HCT116 (cell line): ENCODE data around the gene ATF7IP. TPM values are rescaled to one million over a fixed set of nuclear protein-coding genes. Genes with fewer than 3 reads are reported as not detected.

ENCODE experiments used
- ATAC-seq: fragments of 200-7000 bp; cut with Tn5 transposase; 2 replicates; pipeline ENCODE4 v1.9.1; 2020; ENCODE audit warnings: mild to moderate bottlenecking, moderate library complexity
- BruUV-seq: library from RNA; stranded (reverse); fragments of 400-500 nt; replicated peaks from 2 replicates; lab custom pipeline; 2021; lab: Mats Ljungman, UMichigan
- CTCF ChIA-PET: fragments of 300-600 bp; sonication (Branson Sonifier 250); formaldehyde crosslinking; loops from one replicate; lab custom pipeline; 2021; ENCODE audit warnings: antibody characterized with exemption; lab: Charles Lee
- POLR2A ChIA-PET: fragments of 300-600, 350-600 bp; sonication (Branson Sonifier 250); formaldehyde crosslinking; loops from one replicate; lab custom pipeline; 2021; ENCODE audit warnings: antibody characterized with exemption; lab: Charles Lee
- RAD21 ChIA-PET, 2 experiments: fragments of 300-600 bp; sonication (Branson Sonifier 250); formaldehyde crosslinking; loops; one replicate each; lab custom pipeline; 2023; ENCODE audit warnings: low total read pairs in 2 of 2; ENCODE audit not compliant: uncharacterized antibody in 2 of 2, unreplicated experiment in 2 of 2, low non-redundant PET in 1 of 2; lab: Charles Lee
- DNase-seq: peaks from one replicate; pipeline ENCODE4 v3.0.0-alpha.2; 2010; ENCODE audit warnings: low read depth, low spot score
- H2AFZ ChIP-seq: fragments of 200-600 bp; shearing (Covaris generic), sonication (generic); 2 replicates; pipeline ENCODE4 v1.6.1; 2017; ENCODE audit warnings: low read depth, mixed run types, mixed read lengths, antibody characterized with exemption, low read length; ENCODE audit not compliant: poor library complexity, severe bottlenecking
- H3K27ac ChIP-seq: 2 replicates; pipeline ENCODE4 v1.5.1; 2012; ENCODE audit warnings: low read depth, low read length
- H3K27me3 ChIP-seq: fragments of 200-600 bp; sonication (generic); 2 replicates; pipeline ENCODE4 v1.6.1; 2016; ENCODE audit warnings: mixed run types, low read length, mixed read lengths; ENCODE audit not compliant: insufficient read depth
- H3K36me3 ChIP-seq, 2 experiments: fragments of 200-500 bp in 1 of 2; fragments of 200-600 bp in 1 of 2; sonication (Bioruptor generic) in 1 of 2; sonication (generic) in 1 of 2; 2 replicates each; pipeline versions ENCODE4 v1.5.1 to v1.6.1; 2014 to 2016; ENCODE audit warnings: low read length in 2 of 2, inconsistent platforms in 1 of 2, mixed read lengths in 1 of 2, mixed run types in 1 of 2; ENCODE audit not compliant: insufficient read depth in 2 of 2, control insufficient read depth in 1 of 2
- H3K4me1 ChIP-seq, 2 experiments: fragments of 200-600 bp in 1 of 2; sonication (generic) in 1 of 2; 2 replicates each; pipeline versions ENCODE4 v1.5.1 to v1.6.1; 2012 to 2017; ENCODE audit warnings: low read length in 2 of 2, inconsistent platforms in 1 of 2, mild to moderate bottlenecking in 1 of 2, mixed read lengths in 1 of 2, mixed run types in 1 of 2, moderate library complexity in 1 of 2; ENCODE audit not compliant: insufficient read depth in 2 of 2, control insufficient read depth in 1 of 2
- H3K4me2 ChIP-seq: fragments of 200-600 bp; sonication (generic); 2 replicates; pipeline ENCODE4 v1.6.1; 2017; ENCODE audit warnings: mixed run types, low read length, mixed read lengths
- H3K4me3 ChIP-seq, 2 experiments: fragments of 200-600 bp in 1 of 2; sonication (generic) in 1 of 2; replicated peaks in 1 of 2; 2 replicates each; pipeline ENCODE4 v1.5.1; 2011 to 2016; ENCODE audit warnings: low read length in 2 of 2, control low read depth in 1 of 2, low read depth in 1 of 2, mild to moderate bottlenecking in 1 of 2, mixed read lengths in 1 of 2, mixed run types in 1 of 2
- H3K79me2 ChIP-seq: fragments of 200-600 bp; sonication (generic); 2 replicates; pipeline ENCODE4 v1.6.1; 2017; ENCODE audit warnings: mild to moderate bottlenecking, mixed run types, low read length, moderate library complexity, mixed read lengths; ENCODE audit not compliant: insufficient read depth
- H3K9ac ChIP-seq: fragments of 200-600 bp; sonication (generic); 2 replicates; pipeline ENCODE4 v1.6.1; 2016; ENCODE audit warnings: low read length, mixed read lengths
- H3K9me2 ChIP-seq: fragments of 200-600 bp; sonication (generic), shearing (Covaris generic); 2 replicates; pipeline ENCODE4 v1.6.1; 2017; ENCODE audit warnings: mixed run types, mild to moderate bottlenecking, moderate library complexity; ENCODE audit not compliant: insufficient read depth
- H3K9me3 ChIP-seq, 2 experiments: fragments of 200-500 bp in 1 of 2; fragments of 200-600 bp in 1 of 2; sonication (Bioruptor generic) in 1 of 2; sonication (generic) in 1 of 2; 2 replicates each; pipeline ENCODE4 v1.6.1; 2014 to 2017; ENCODE audit warnings: low read length in 2 of 2, mixed read lengths in 2 of 2, inconsistent platforms in 1 of 2, low read depth in 1 of 2, mild to moderate bottlenecking in 1 of 2, mixed run types in 1 of 2, moderate library complexity in 1 of 2; ENCODE audit not compliant: control insufficient read depth in 1 of 2, insufficient read depth in 1 of 2
- H4K20me1 ChIP-seq: fragments of 200-600 bp; sonication (generic), shearing (Covaris generic); 2 replicates; pipeline ENCODE4 v1.6.1; 2017; ENCODE audit warnings: mixed run types, mild to moderate bottlenecking, moderate library complexity; ENCODE audit not compliant: insufficient read depth
- CBX3 ChIP-seq: IDR thresholded peaks from 2 replicates; pipeline ENCODE4 v1.6.1; 2012; ENCODE audit warnings: low read depth
- CEBPB ChIP-seq: IDR thresholded peaks from 2 replicates; pipeline ENCODE4 v1.6.1; 2012; ENCODE audit warnings: low read depth
- EGR1 ChIP-seq: IDR thresholded peaks from 2 replicates; pipeline ENCODE4 v1.6.1; 2012; ENCODE audit warnings: low read depth
- ELF1 ChIP-seq: IDR thresholded peaks from 2 replicates; pipeline ENCODE4 v1.6.1; 2012; ENCODE audit warnings: low read depth, borderline replicate concordance
- FOSL1 ChIP-seq: IDR thresholded peaks from 2 replicates; pipeline ENCODE4 v1.6.1; 2012; ENCODE audit warnings: low read depth
- POLR2A ChIP-seq: IDR thresholded peaks from 2 replicates; pipeline ENCODE4 v1.7.0; 2011; ENCODE audit warnings: borderline replicate concordance; ENCODE audit not compliant: insufficient read depth, insufficient read length; ENCODE audit errors: extremely low read depth
- POLR2AphosphoS5 ChIP-seq: IDR thresholded peaks from 2 replicates; pipeline ENCODE4 v1.6.1; 2011; ENCODE audit warnings: mild to moderate bottlenecking, low read depth, low read length, moderate library complexity
- SIN3A ChIP-seq: IDR thresholded peaks from 2 replicates; pipeline ENCODE4 v1.6.1; 2012; ENCODE audit warnings: low read depth
- SP1 ChIP-seq: IDR thresholded peaks from 2 replicates; pipeline ENCODE4 v1.6.1; 2012; ENCODE audit warnings: low read depth
- SRF ChIP-seq: IDR thresholded peaks from 2 replicates; pipeline ENCODE4 v1.6.1; 2012; ENCODE audit warnings: low read depth
- TCF7L2 ChIP-seq: IDR thresholded peaks from 2 replicates; pipeline ENCODE4 v1.7.0; 2011; ENCODE audit warnings: borderline replicate concordance, inconsistent platforms; ENCODE audit not compliant: insufficient read depth, insufficient read length; ENCODE audit errors: extremely low read depth
- ZNF274 ChIP-seq: fragments of 200-500 bp; sonication (Bioruptor generic); IDR thresholded peaks from 2 replicates; pipeline ENCODE4 v1.6.1; 2014; ENCODE audit warnings: mild to moderate bottlenecking, low read depth, low read length, inconsistent platforms
- intact Hi-C: fragments of 100-400 bp; cut with micrococcal nuclease; formaldehyde crosslinking; loops from 2 replicates; pipeline ENCODE4 v1.10.0; 2022
- total RNA-seq: library from RNA; stranded (reverse); gene quantifications from one replicate; pipeline ENCODE4 v1.2.1, GENCODE V29; 2021; ENCODE audit not compliant: unreplicated experiment
- TF ChIP-seq, protein P1 (sequence below): IDR thresholded peaks from 2 replicates; pipeline ENCODE4 v1.6.1; 2012; ENCODE audit warnings: low read depth
- TF ChIP-seq, protein P2 (sequence below): IDR thresholded peaks from 2 replicates; pipeline ENCODE4 v1.6.1; 2012

Gene ATF7IP
- total RNA-seq, 1 experiment from 2014 or later: 38.6 TPM

DNA sequence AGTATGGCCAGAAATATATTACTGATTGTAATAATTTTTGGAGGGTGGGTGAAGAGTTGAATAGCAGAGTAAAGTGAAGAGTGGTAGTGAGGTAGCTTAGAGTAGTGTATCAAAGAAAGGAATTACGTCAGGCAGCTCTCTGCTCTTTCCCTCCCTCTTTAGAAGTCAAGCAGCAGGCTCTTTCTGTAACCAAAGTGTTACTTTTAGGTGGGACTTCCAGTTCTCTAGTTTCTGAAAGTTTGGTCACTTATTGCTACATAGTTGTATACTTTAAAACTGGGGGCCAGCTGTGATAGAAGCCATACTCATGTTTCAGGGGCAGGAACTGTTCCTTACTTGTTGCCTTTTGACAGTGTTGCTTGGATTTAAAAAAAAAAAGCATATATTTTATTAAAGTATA, 30.6 kb downstream of the ATF7IP start:
- H3K79me2 ChIP-seq: peaks cover 86% of the 10 kb centered on the region
- intact Hi-C loops: no loop called here
- POLR2A ChIA-PET: interaction anchor here (2.5 kb wide), 1 partner anchor 11 kb away, joined by 16 read pairs; no protein-coding TSS in a partner anchor
- no TSS peak for BruUV-seq
- DNase-seq: no peak
- H3K36me3 ChIP-seq: no peaks in the 10 kb centered on the region
- no peak overlapping the region for H3K4me2 ChIP-seq
- no peak overlapping the region for H3K9ac ChIP-seq
- no peaks in the 10 kb centered on the region for H3K9me3 ChIP-seq
- CTCF ChIA-PET: no interaction called here
- no peaks in the 10 kb centered on the region for H3K9me2 ChIP-seq
- H3K4me1 ChIP-seq: peaks cover 24 to 41% of the 10 kb centered on the region in 2 experiments
- no peak overlapping the region for H3K27ac ChIP-seq
- no peak overlapping the region for H2AFZ ChIP-seq
- RAD21 ChIA-PET: no interaction called here
- TF ChIP-seq ZNF274 (no peak), FOSL1 (no peak), EGR1 (no peak), CBX3 (no peak), SRF (no peak), POLR2AphosphoS5 (no peak), POLR2A (no peak), SIN3A (no peak), TCF7L2 (no peak), CEBPB (no peak), ELF1 (no peak), SP1 (no peak)
- TF ChIP-seq, protein P1, sequence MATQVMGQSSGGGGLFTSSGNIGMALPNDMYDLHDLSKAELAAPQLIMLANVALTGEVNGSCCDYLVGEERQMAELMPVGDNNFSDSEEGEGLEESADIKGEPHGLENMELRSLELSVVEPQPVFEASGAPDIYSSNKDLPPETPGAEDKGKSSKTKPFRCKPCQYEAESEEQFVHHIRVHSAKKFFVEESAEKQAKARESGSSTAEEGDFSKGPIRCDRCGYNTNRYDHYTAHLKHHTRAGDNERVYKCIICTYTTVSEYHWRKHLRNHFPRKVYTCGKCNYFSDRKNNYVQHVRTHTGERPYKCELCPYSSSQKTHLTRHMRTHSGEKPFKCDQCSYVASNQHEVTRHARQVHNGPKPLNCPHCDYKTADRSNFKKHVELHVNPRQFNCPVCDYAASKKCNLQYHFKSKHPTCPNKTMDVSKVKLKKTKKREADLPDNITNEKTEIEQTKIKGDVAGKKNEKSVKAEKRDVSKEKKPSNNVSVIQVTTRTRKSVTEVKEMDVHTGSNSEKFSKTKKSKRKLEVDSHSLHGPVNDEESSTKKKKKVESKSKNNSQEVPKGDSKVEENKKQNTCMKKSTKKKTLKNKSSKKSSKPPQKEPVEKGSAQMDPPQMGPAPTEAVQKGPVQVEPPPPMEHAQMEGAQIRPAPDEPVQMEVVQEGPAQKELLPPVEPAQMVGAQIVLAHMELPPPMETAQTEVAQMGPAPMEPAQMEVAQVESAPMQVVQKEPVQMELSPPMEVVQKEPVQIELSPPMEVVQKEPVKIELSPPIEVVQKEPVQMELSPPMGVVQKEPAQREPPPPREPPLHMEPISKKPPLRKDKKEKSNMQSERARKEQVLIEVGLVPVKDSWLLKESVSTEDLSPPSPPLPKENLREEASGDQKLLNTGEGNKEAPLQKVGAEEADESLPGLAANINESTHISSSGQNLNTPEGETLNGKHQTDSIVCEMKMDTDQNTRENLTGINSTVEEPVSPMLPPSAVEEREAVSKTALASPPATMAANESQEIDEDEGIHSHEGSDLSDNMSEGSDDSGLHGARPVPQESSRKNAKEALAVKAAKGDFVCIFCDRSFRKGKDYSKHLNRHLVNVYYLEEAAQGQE: no peak
- TF ChIP-seq, protein P2, sequence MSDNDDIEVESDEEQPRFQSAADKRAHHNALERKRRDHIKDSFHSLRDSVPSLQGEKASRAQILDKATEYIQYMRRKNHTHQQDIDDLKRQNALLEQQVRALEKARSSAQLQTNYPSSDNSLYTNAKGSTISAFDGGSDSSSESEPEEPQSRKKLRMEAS: no peak
- no peaks in the 10 kb centered on the region for H4K20me1 ChIP-seq
- no peaks in the 10 kb centered on the region for H3K27me3 ChIP-seq
- ATAC-seq: no peak
- H3K4me3 ChIP-seq: no peak overlapping the region
